Keratinocyte (primary cell): ENCODE measurements around the gene TLN1. TPM values are rescaled to one million over a fixed set of nuclear protein-coding genes. Genes with fewer than 3 reads are reported as not detected.
A peak's percentile ranks its signal among the peaks of the same experiment; 100 is the strongest.

Source experiments
- DNase-seq: peaks from one replicate; pipeline ENCODE4 v3.0.0-alpha.2; 2011; ENCODE audit warnings: low read depth, missing footprints, low spot score
- FAIRE-seq: peaks from 2 replicates; lab custom pipeline; 2011; peaks lifted over from hg19 to GRCh38; lab: Jason Lieb, UNC
- H2AFZ ChIP-seq: 2 replicates; pipeline ENCODE4 v1.6.0; 2012; ENCODE audit warnings: low read length, control low read depth, inconsistent platforms; ENCODE audit not compliant: control insufficient read depth
- H3K27ac ChIP-seq: 2 replicates; pipeline ENCODE4 v1.5.1; 2011; ENCODE audit warnings: low read length; ENCODE audit not compliant: control insufficient read depth, insufficient read depth
- H3K27me3 ChIP-seq: 3 replicates; pipeline ENCODE4 v1.6.0; 2011; ENCODE audit warnings: low read length; ENCODE audit not compliant: control insufficient read depth, insufficient read depth; ENCODE audit errors: extremely low read depth
- H3K36me3 ChIP-seq, 2 experiments: 2 replicates in 1 of 2; 3 replicates in 1 of 2; pipeline ENCODE4 v1.5.1; 2011; ENCODE audit warnings: low read length in 2 of 2, mild to moderate bottlenecking in 1 of 2; ENCODE audit not compliant: control insufficient read depth in 2 of 2, insufficient read depth in 2 of 2; ENCODE audit errors: extremely low read depth in 1 of 2
- H3K4me1 ChIP-seq: 3 replicates; pipeline ENCODE4 v1.5.1; 2011; ENCODE audit warnings: low read length; ENCODE audit not compliant: control insufficient read depth, insufficient read depth; ENCODE audit errors: extremely low read depth
- H3K4me2 ChIP-seq: 3 replicates; pipeline ENCODE4 v1.6.0; 2011; ENCODE audit warnings: low read depth, low read length; ENCODE audit not compliant: control insufficient read depth, insufficient read depth; ENCODE audit errors: extremely low read depth
- H3K4me3 ChIP-seq, 3 experiments: fragments of 200-600 bp in 1 of 3; sonication (generic) in 1 of 3; 2 replicates in 2 of 3; 3 replicates in 1 of 3; pipeline ENCODE4 v1.5.1; 2011 to 2016; ENCODE audit warnings: low read length in 3 of 3, mild to moderate bottlenecking in 3 of 3, control low read depth in 2 of 3, inconsistent platforms in 1 of 3, low read depth in 1 of 3, mixed read lengths in 1 of 3, mixed run types in 1 of 3, moderate library complexity in 1 of 3; ENCODE audit not compliant: control insufficient read depth in 2 of 3, insufficient read depth in 2 of 3; ENCODE audit errors: extremely low read depth in 1 of 3
- H3K79me2 ChIP-seq: 2 replicates; pipeline ENCODE4 v1.6.0; 2012; ENCODE audit warnings: low read length; ENCODE audit not compliant: control insufficient read depth, insufficient read depth
- H3K9ac ChIP-seq: 3 replicates; pipeline ENCODE4 v1.6.0; 2011; ENCODE audit warnings: low read length; ENCODE audit not compliant: control insufficient read depth, insufficient read depth; ENCODE audit errors: extremely low read depth
- H3K9me1 ChIP-seq: 3 replicates; pipeline ENCODE4 v1.6.0; 2011; ENCODE audit warnings: low read length; ENCODE audit not compliant: control insufficient read depth, insufficient read depth; ENCODE audit errors: extremely low read depth
- H3K9me3 ChIP-seq: 2 replicates; pipeline ENCODE4 v1.5.1; 2012; ENCODE audit warnings: low read depth, low read length; ENCODE audit not compliant: control insufficient read depth
- H4K20me1 ChIP-seq: 3 replicates; pipeline ENCODE4 v1.6.0; 2011; ENCODE audit warnings: low read length; ENCODE audit not compliant: control insufficient read depth, insufficient read depth; ENCODE audit errors: extremely low read depth
- EZH2 ChIP-seq: IDR thresholded peaks from one replicate; pipeline ENCODE4 v1.6.1; 2012; ENCODE audit warnings: inconsistent platforms, mild to moderate bottlenecking, low read length, moderate library complexity
- dilution Hi-C: fragments of 300-500 bp; cut with MboI; formaldehyde crosslinking; loops from one replicate; pipeline ENCODE4 v1.7.0; 2020; ENCODE audit warnings: low sequenced_read_pairs; ENCODE audit not compliant: extremely low pct_ligation_motif_present
- polyA plus RNA-seq, 5 experiments: library from polyadenylated mRNA; depleted of rRNA in 3 of 5; stranded (reverse) in 3 of 5; stranded (forward) in 1 of 5; unstranded in 1 of 5; fragments of >200 nt; gene quantifications; 1 replicate in 1 of 5; 2 replicates in 3 of 5; 3 replicates in 1 of 5; pipeline versions ENCODE4 v1.2.1 to v1.2.3, GENCODE V29; 2011 to 2012; ENCODE audit warnings: missing spikeins in 2 of 5, low read depth in 1 of 5, low replicate concordance in 1 of 5
- TF ChIP-seq, protein P1 (sequence below), 3 experiments: IDR thresholded peaks in 1 of 3; conservative IDR thresholded peaks in 1 of 3; optimal IDR thresholded peaks in 1 of 3; 2 replicates in 2 of 3; 3 replicates in 1 of 3; pipeline versions ENCODE3 to v1.5.1; 2011; ENCODE audit warnings: low read length in 3 of 3, mild to moderate bottlenecking in 3 of 3, moderate library complexity in 2 of 3, control low read depth in 1 of 3, inconsistent platforms in 1 of 3; ENCODE audit not compliant: insufficient read depth in 2 of 3; ENCODE audit errors: extremely low read depth in 1 of 3

TLN1 gene
- polyA plus RNA-seq, 1 donor (not counting 4 experiments of a cell fraction or from before 2014, with no cell fraction given), result 53.0 TPM

DNA sequence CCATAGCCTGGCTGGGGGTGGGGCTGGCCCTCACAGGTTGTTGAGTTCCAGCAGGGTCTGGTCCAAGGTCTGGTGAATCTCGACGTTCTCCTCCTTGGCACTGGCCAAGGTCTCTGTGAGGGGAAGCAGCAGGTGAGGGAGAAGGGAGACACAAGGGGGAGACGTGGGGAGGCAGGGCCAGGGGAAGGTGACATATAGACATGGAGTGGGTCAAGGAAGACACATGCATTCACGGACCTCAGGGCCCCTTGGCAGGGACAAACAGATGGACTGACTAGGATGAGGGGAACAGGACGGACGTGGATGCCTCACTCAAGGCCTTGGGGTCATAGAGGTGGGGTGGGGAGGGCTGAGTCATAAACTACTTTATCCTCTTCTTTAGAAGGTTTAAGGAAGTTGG, 49.9 kb downstream of the TLN1 start:
- no peaks in the 10 kb centered on the region for H3K27me3 ChIP-seq
- DNase-seq (no peak), FAIRE-seq (no peak)
- no peaks in the 10 kb centered on the region for H4K20me1 ChIP-seq
- no peak for TF ChIP-seq EZH2
- H3K79me2 ChIP-seq, result no peaks in the 10 kb centered on the region
- dilution Hi-C loops, result no loop called here
- no peak overlapping the region for H3K4me2 ChIP-seq
- no peak overlapping the region for H3K4me3 ChIP-seq
- no peaks in the 10 kb centered on the region for H3K9me1 ChIP-seq
- no peak overlapping the region for H3K9ac ChIP-seq
- H3K4me1 ChIP-seq, result no peaks in the 10 kb centered on the region
- H3K9me3 ChIP-seq, result no peaks in the 10 kb centered on the region
- no peak overlapping the region for H3K27ac ChIP-seq
- peaks cover 4 to 6% of the 10 kb centered on the region in 2 experiments for H3K36me3 ChIP-seq
- H2AFZ ChIP-seq, result no peak overlapping the region

DNA sequence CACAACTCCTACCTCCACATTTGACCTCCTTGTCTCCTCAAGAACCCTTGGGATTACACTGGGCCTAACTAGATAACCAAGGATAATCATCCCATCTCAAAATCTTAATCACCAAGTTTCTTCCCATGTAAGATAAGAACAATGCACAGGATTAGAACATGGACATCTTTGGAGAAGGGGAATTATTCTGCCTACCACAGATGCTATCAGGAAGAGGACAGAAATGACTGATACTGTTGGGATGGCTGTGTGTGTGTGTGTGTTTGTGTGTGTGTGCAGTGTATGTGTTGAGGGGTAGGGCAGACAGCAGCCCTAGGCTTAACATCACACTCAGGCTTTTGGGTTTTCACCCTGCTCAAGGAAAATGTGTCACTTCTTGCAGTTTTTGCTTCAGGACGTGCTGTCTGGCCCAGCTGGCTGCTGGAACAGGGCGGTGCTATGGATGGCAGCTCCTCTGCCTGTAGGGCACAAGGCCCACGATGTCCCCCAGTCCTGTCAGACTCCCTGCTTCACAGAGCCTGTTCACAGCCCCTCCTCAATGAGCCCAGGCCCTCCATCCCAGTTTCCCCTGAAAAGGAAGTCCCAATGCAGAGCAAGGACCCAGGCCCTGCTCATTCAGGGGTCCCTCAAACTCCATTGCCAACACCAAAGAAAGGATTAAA, 50.5 kb downstream of the TLN1 start:
- Histone ChIP-seq H3K9me3 (no peaks in the 10 kb centered on the region), H2AFZ (no peak overlapping the region), H3K9me1 (no peaks in the 10 kb centered on the region), H3K79me2 (no peaks in the 10 kb centered on the region), H3K4me2 (no peak overlapping the region), H3K27ac (no peak overlapping the region), H4K20me1 (no peaks in the 10 kb centered on the region), H3K27me3 (no peaks in the 10 kb centered on the region), H3K4me1 (no peaks in the 10 kb centered on the region), H3K4me3 (no peak overlapping the region), H3K36me3 (peaks cover 4 to 6% of the 10 kb centered on the region in 2 experiments), H3K9ac (no peak overlapping the region)
- FAIRE-seq, result peak; percentile 26
- dilution Hi-C loops, result no loop called here
- DNase-seq, result no peak
- TF ChIP-seq, protein P1, sequence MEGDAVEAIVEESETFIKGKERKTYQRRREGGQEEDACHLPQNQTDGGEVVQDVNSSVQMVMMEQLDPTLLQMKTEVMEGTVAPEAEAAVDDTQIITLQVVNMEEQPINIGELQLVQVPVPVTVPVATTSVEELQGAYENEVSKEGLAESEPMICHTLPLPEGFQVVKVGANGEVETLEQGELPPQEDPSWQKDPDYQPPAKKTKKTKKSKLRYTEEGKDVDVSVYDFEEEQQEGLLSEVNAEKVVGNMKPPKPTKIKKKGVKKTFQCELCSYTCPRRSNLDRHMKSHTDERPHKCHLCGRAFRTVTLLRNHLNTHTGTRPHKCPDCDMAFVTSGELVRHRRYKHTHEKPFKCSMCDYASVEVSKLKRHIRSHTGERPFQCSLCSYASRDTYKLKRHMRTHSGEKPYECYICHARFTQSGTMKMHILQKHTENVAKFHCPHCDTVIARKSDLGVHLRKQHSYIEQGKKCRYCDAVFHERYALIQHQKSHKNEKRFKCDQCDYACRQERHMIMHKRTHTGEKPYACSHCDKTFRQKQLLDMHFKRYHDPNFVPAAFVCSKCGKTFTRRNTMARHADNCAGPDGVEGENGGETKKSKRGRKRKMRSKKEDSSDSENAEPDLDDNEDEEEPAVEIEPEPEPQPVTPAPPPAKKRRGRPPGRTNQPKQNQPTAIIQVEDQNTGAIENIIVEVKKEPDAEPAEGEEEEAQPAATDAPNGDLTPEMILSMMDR (optimal IDR thresholded peaks at IDR 0.05 in 1 of 3, IDR thresholded peaks at IDR 0.05 in 1 of 3, conservative IDR thresholded peaks at IDR 0.05 in 1 of 3; ENCODE audit: extremely low read depth in 1 of 3, insufficient read depth in 2 of 3, low read length in 3 of 3), result no peak
- no peak for TF ChIP-seq EZH2
